IMR-90 (cell line): Measurements from ENCODE around the gene SYNPR. TPM values are rescaled to one million over a fixed set of nuclear protein-coding genes. Genes with fewer than 3 reads are reported as not detected.

Experiments
- ATAC-seq: fragments of 200-7000 bp; cut with Tn5 transposase; 2 replicates; pipeline ENCODE4 v1.9.1; 2020; ENCODE audit warnings: low read depth, mild to moderate bottlenecking, moderate library complexity
- BruUV-seq: library from RNA; stranded (reverse); fragments of 400-500 nt; replicated peaks from 2 replicates; lab custom pipeline; 2021; lab: Mats Ljungman, UMichigan
- CTCF ChIA-PET: fragments of 300-600 bp; formaldehyde crosslinking; extraction: SDS; loops from one replicate; lab custom pipeline; 2021; ENCODE audit warnings: antibody characterized with exemption; lab: Yijun Ruan, JAX
- POLR2A ChIA-PET: fragments of 300-600 bp; sonication (Branson Sonifier 250); formaldehyde crosslinking; loops from one replicate; lab custom pipeline; 2022; ENCODE audit warnings: antibody characterized with exemption; ENCODE audit not compliant: unreplicated experiment; lab: Charles Lee
- DNase-seq: peaks from one replicate; pipeline ENCODE4 v3.0.0; 2013
- H2AFZ ChIP-seq: replicated peaks from 2 replicates; pipeline ENCODE3; 2013; ENCODE audit warnings: low read length, mild to moderate bottlenecking; ENCODE audit not compliant: poor library complexity
- H2AK5ac ChIP-seq: 2 replicates; pipeline ENCODE4 v1.6.1; 2013; ENCODE audit warnings: low read depth, low read length, inconsistent platforms
- H2AK9ac ChIP-seq: replicated peaks from 2 replicates; pipeline ENCODE3; 2013; ENCODE audit warnings: mild to moderate bottlenecking, low read depth, low read length, moderate library complexity; ENCODE audit not compliant: poor library complexity
- H2BK120ac ChIP-seq: 2 replicates; pipeline ENCODE4 v1.6.1; 2013; ENCODE audit warnings: low read depth, low read length, inconsistent platforms
- H2BK15ac ChIP-seq: 3 replicates; pipeline ENCODE4 v1.6.1; 2013; ENCODE audit warnings: low read depth, low read length, inconsistent platforms
- H2BK20ac ChIP-seq: 2 replicates; pipeline ENCODE4 v1.6.1; 2013; ENCODE audit warnings: low read depth, mild to moderate bottlenecking, inconsistent platforms, low read length, moderate library complexity
- H2BK5ac ChIP-seq: 2 replicates; pipeline ENCODE4 v1.6.1; 2013; ENCODE audit warnings: mild to moderate bottlenecking, low read depth, low read length, inconsistent platforms; ENCODE audit not compliant: poor library complexity, severe bottlenecking
- H3K14ac ChIP-seq: replicated peaks from 2 replicates; pipeline ENCODE4 v1.6.1; 2013; ENCODE audit warnings: low read depth, low read length, inconsistent platforms
- H3K18ac ChIP-seq: 2 replicates; pipeline ENCODE4 v1.6.1; 2013; ENCODE audit warnings: low read depth, low read length, control low read depth
- H3K23ac ChIP-seq: 2 replicates; pipeline ENCODE4 v1.6.1; 2013; ENCODE audit warnings: low read depth, low read length, inconsistent platforms
- H3K27ac ChIP-seq: 2 replicates; pipeline ENCODE4 v1.5.1; 2013; ENCODE audit warnings: mild to moderate bottlenecking, control low read depth, low read length; ENCODE audit not compliant: insufficient read depth
- H3K27me3 ChIP-seq: 2 replicates; pipeline ENCODE4 v1.6.1; 2013; ENCODE audit warnings: low read length; ENCODE audit not compliant: control insufficient read depth, insufficient read depth
- H3K36me3 ChIP-seq: 2 replicates; pipeline ENCODE4 v1.6.1; 2013; ENCODE audit warnings: low read length, mixed read lengths; ENCODE audit not compliant: control insufficient read depth, insufficient read depth
- H3K4ac ChIP-seq: 2 replicates; pipeline ENCODE4 v1.6.1; 2013; ENCODE audit warnings: low read depth, low read length, inconsistent platforms
- H3K4me1 ChIP-seq: 2 replicates; pipeline ENCODE4 v1.6.1; 2013; ENCODE audit warnings: low read length, mixed read lengths; ENCODE audit not compliant: control insufficient read depth, insufficient read depth
- H3K4me2 ChIP-seq: 2 replicates; pipeline ENCODE4 v1.6.1; 2013; ENCODE audit warnings: low read depth, mild to moderate bottlenecking, control low read depth, low read length, moderate library complexity
- H3K4me3 ChIP-seq: 2 replicates; pipeline ENCODE4 v1.5.1; 2013; ENCODE audit warnings: low read depth, mild to moderate bottlenecking, control low read depth, low read length, moderate library complexity; ENCODE audit not compliant: insufficient read depth
- H3K56ac ChIP-seq: 2 replicates; pipeline ENCODE4 v1.6.1; 2013; ENCODE audit warnings: low read length, inconsistent platforms; ENCODE audit not compliant: insufficient read depth; ENCODE audit errors: extremely low read depth
- H3K79me1 ChIP-seq, 2 experiments: 2 replicates each; pipeline ENCODE4 v1.6.1; 2013; ENCODE audit warnings: low read length in 2 of 2, inconsistent platforms in 1 of 2, low read depth in 1 of 2
- H3K9ac ChIP-seq: 2 replicates; pipeline ENCODE4 v1.6.1; 2013; ENCODE audit warnings: low read depth, low read length, control low read depth
- H3K9me1 ChIP-seq: 2 replicates; pipeline ENCODE4 v1.6.1; 2013; ENCODE audit warnings: low read length, inconsistent platforms; ENCODE audit not compliant: insufficient read depth
- H3K9me3 ChIP-seq: 2 replicates; pipeline ENCODE4 v1.6.1; 2013; ENCODE audit warnings: low read length; ENCODE audit not compliant: control insufficient read depth, insufficient read depth
- H4K20me1 ChIP-seq: 2 replicates; pipeline ENCODE4 v1.6.1; 2013; ENCODE audit warnings: low read length, inconsistent platforms; ENCODE audit not compliant: insufficient read depth
- H4K5ac ChIP-seq: 2 replicates; pipeline ENCODE4 v1.6.1; 2013; ENCODE audit warnings: mild to moderate bottlenecking, low read depth, low read length, control low read depth
- H4K8ac ChIP-seq, 2 experiments: 2 replicates each; pipeline ENCODE4 v1.6.1; 2013; ENCODE audit warnings: low read depth in 2 of 2, low read length in 2 of 2, control low read depth in 1 of 2, inconsistent platforms in 1 of 2
- H4K91ac ChIP-seq: 2 replicates; pipeline ENCODE4 v1.6.1; 2013; ENCODE audit warnings: low read depth, low read length, inconsistent platforms; ENCODE audit not compliant: insufficient read depth
- BHLHE40 ChIP-seq: fragments of 150-350 bp; IDR thresholded peaks from 2 replicates; pipeline ENCODE4 v1.6.1; 2016; ENCODE audit warnings: mild to moderate bottlenecking, low read depth, low read length
- MAFK ChIP-seq: IDR thresholded peaks from 2 replicates; pipeline ENCODE4 v1.6.1; 2012; ENCODE audit warnings: low read depth, low read length, improper control_type of control experiment
- NFE2L2 ChIP-seq: fragments of 150-350 bp; IDR thresholded peaks from 2 replicates; pipeline ENCODE4 v1.6.1; 2016; ENCODE audit warnings: low read depth, mild to moderate bottlenecking, low read length
- POLR2A ChIP-seq: IDR thresholded peaks from 2 replicates; pipeline ENCODE4 v1.6.1; 2012; ENCODE audit warnings: mild to moderate bottlenecking, low read depth, low read length
- RAD21 ChIP-seq: IDR thresholded peaks from 2 replicates; pipeline ENCODE4 v1.6.1; 2012; ENCODE audit warnings: low read length, improper control_type of control experiment
- SMC3 ChIP-seq: fragments of 150-350 bp; IDR thresholded peaks from 2 replicates; pipeline ENCODE4 v1.6.1; 2016; ENCODE audit warnings: low read depth, mild to moderate bottlenecking, antibody characterized with exemption, low read length, moderate library complexity
- USF2 ChIP-seq: fragments of 150-350 bp; IDR thresholded peaks from 2 replicates; pipeline ENCODE4 v1.6.1; 2017; ENCODE audit warnings: mild to moderate bottlenecking, antibody characterized with exemption, low read length, low read depth
- dilution Hi-C: fragments of 300-500 bp; cut with HindIII; formaldehyde crosslinking; loops from one replicate; pipeline ENCODE4 v1.14.3; 2018; ENCODE audit warnings: low sequenced_read_pairs; ENCODE audit not compliant: unreplicated experiment
- in situ Hi-C: fragments of 300-500 bp; cut with MboI; formaldehyde crosslinking; loops from 3 replicates; pipeline ENCODE4 v1.14.3; 2019; ENCODE audit warnings: low sequenced_read_pairs, inconsistent platforms, mixed read lengths
- intact Hi-C: fragments of 100-400 bp; cut with micrococcal nuclease; formaldehyde crosslinking; loops from 2 replicates; pipeline ENCODE4 v1.10.0; 2022
- polyA plus RNA-seq, 3 experiments: library from polyadenylated mRNA; depleted of rRNA; stranded (reverse); fragments of >200 nt; gene quantifications; 2 replicates each; pipeline ENCODE4 v1.2.3, GENCODE V29; 2012; ENCODE audit warnings: low replicate concordance in 1 of 3
- total RNA-seq: library from RNA; depleted of rRNA; stranded (reverse); fragments of >200 nt; gene quantifications from 2 replicates; pipeline ENCODE4 v1.2.3, GENCODE V29; 2012
- TF ChIP-seq, protein P1 (sequence below): fragments of 150-350 bp; IDR thresholded peaks from 2 replicates; pipeline ENCODE4 v1.6.1; 2016; ENCODE audit warnings: low read depth, mild to moderate bottlenecking, low read length, moderate library complexity, borderline replicate concordance
- TF ChIP-seq, protein P2 (sequence below): conservative IDR thresholded peaks from 2 replicates; pipeline ENCODE4 v1.5.1; 2012; ENCODE audit warnings: mild to moderate bottlenecking, low read depth, low read length, improper control_type of control experiment

The SYNPR gene
- total and polyA plus RNA-seq, 2 of the 4 experiments (the other 2 are of a cell fraction): not detected

GRCh38 chr3:63430875-63431274, 152.8 kb downstream of the SYNPR start:
- Histone ChIP-seq H3K9me1 (no peaks in the 10 kb centered on the region), H3K14ac (no peak overlapping the region), H3K79me1 (no peaks in the 10 kb centered on the region), H3K9me3 (no peaks in the 10 kb centered on the region), H3K23ac (no peak overlapping the region), H4K8ac (no peak overlapping the region), H3K36me3 (no peaks in the 10 kb centered on the region), H3K27me3 (no peaks in the 10 kb centered on the region), H3K18ac (no peak overlapping the region), H2BK5ac (no peak overlapping the region), H3K4ac (no peak overlapping the region), H3K56ac (no peak overlapping the region), H3K9ac (no peak overlapping the region), H4K91ac (no peak overlapping the region), H2BK120ac (no peak overlapping the region), H4K5ac (no peak overlapping the region), H3K4me1 (no peaks in the 10 kb centered on the region), H2AFZ (no peak overlapping the region), H3K27ac (no peak overlapping the region), H2AK5ac (no peak overlapping the region), H2BK20ac (no peak overlapping the region), H2AK9ac (no peak overlapping the region), H3K4me3 (no peak overlapping the region), H4K20me1 (no peaks in the 10 kb centered on the region), H2BK15ac (no peak overlapping the region), H3K4me2 (no peak overlapping the region)
- ChIA-PET CTCF (no interaction called here), POLR2A (no interaction called here)
- intact Hi-C loops (no loop called here), in situ Hi-C loops (no loop called here), dilution Hi-C loops (no loop called here)
- BruUV-seq: no TSS peak
- DNase-seq (no peak), ATAC-seq (no peak)
- TF ChIP-seq USF2 (no peak), POLR2A (no peak), NFE2L2 (no peak), SMC3 (no peak), RAD21 (no peak), MAFK (no peak), BHLHE40 (no peak)
- TF ChIP-seq, protein P1, sequence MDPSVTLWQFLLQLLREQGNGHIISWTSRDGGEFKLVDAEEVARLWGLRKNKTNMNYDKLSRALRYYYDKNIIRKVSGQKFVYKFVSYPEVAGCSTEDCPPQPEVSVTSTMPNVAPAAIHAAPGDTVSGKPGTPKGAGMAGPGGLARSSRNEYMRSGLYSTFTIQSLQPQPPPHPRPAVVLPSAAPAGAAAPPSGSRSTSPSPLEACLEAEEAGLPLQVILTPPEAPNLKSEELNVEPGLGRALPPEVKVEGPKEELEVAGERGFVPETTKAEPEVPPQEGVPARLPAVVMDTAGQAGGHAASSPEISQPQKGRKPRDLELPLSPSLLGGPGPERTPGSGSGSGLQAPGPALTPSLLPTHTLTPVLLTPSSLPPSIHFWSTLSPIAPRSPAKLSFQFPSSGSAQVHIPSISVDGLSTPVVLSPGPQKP: no peak
- TF ChIP-seq, protein P2, sequence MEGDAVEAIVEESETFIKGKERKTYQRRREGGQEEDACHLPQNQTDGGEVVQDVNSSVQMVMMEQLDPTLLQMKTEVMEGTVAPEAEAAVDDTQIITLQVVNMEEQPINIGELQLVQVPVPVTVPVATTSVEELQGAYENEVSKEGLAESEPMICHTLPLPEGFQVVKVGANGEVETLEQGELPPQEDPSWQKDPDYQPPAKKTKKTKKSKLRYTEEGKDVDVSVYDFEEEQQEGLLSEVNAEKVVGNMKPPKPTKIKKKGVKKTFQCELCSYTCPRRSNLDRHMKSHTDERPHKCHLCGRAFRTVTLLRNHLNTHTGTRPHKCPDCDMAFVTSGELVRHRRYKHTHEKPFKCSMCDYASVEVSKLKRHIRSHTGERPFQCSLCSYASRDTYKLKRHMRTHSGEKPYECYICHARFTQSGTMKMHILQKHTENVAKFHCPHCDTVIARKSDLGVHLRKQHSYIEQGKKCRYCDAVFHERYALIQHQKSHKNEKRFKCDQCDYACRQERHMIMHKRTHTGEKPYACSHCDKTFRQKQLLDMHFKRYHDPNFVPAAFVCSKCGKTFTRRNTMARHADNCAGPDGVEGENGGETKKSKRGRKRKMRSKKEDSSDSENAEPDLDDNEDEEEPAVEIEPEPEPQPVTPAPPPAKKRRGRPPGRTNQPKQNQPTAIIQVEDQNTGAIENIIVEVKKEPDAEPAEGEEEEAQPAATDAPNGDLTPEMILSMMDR: no peak
